Measurements from ENCODE around the gene TRIM51. TPM values are rescaled to one million over a fixed set of nuclear protein-coding genes. Genes with fewer than 3 reads are reported as not detected.
"Not testable (repeated sequence)": the region's sequence is repeated elsewhere in the genome, so short reads cannot be mapped to it uniquely, and the experiment has no call there.

Gene TRIM51
- total RNA-seq, result not detected
- not detected for polyA plus RNA-seq

GRCh38 chr11:55882997-55883396 is at the start of gene TRIM51:
Gene TRIM51, plus strand, starts transcription at chr11:55883297. Its CDS starts 2,132 bp downstream, at chr11:55885429.
- H3K36me3 ChIP-seq (ENCODE audit: insufficient read depth); H3K4me1 ChIP-seq (ENCODE audit: insufficient read depth); H3K4me3 ChIP-seq (ENCODE audit: low read depth, low read length); H3K27ac ChIP-seq (ENCODE audit: low read depth); DNase-seq (ENCODE audit: extremely low spot score): not testable (repeated sequence)
- 67% methylated on average over 1 of the region's 1 CpG for WGBS

- WGBS, result 25% methylated on average over 3 of the region's 3 CpGs
Measured at GRCh38 chr11:55838452-55838851, 44.6 kb upstream of the TRIM51 start, which contains the start of gene OR5D16. Gene OR5D16, plus strand, starts transcription at chr11:55838752. Its CDS starts 0 bp downstream, at chr11:55838752.

GRCh38 chr11:55847453-55847852 is 35.6 kb upstream of the TRIM51 start:
- Histone ChIP-seq H3K4me3 (ENCODE audit: low read depth, low read length) (no peak overlapping the region), H3K36me3 (ENCODE audit: insufficient read depth) (no peaks in the 10 kb centered on the region), H3K4me1 (ENCODE audit: insufficient read depth) (no peaks in the 10 kb centered on the region), H3K27ac (ENCODE audit: low read depth) (no peak overlapping the region)
- DNase-seq (ENCODE audit: extremely low spot score), result no peak
- 47% methylated on average over 2 of the region's 2 CpGs for WGBS

More at GRCh38 chr11:55838452-55838851, 44.6 kb upstream of the TRIM51 start, which contains the start of gene OR5D16:
- Histone ChIP-seq H3K4me1 (ENCODE audit: insufficient read depth) (no peaks in the 10 kb centered on the region), H3K4me3 (ENCODE audit: low read depth, low read length) (no peak within 1 kb of the TSS), H3K36me3 (ENCODE audit: insufficient read depth) (no peaks in the 10 kb centered on the region), H3K27ac (ENCODE audit: low read depth) (no peak within 1 kb of the TSS)
- DNase-seq (ENCODE audit: extremely low spot score), result no peak

- Histone ChIP-seq H3K4me3 (ENCODE audit: low read depth, low read length) (no peak overlapping the region), H3K4me1 (ENCODE audit: insufficient read depth) (no peaks in the 10 kb centered on the region), H3K27ac (ENCODE audit: low read depth) (no peak overlapping the region), H3K36me3 (ENCODE audit: insufficient read depth) (no peaks in the 10 kb centered on the region)
- no peak for DNase-seq (ENCODE audit: extremely low spot score)
Measured at GRCh38 chr11:55849037-55849436, 34.1 kb upstream of the TRIM51 start.

GRCh38 chr11:55852141-55852540 is 31.0 kb upstream of the TRIM51 start:
- Histone ChIP-seq H3K4me3 (ENCODE audit: low read depth, low read length) (no peak overlapping the region), H3K36me3 (ENCODE audit: insufficient read depth) (no peaks in the 10 kb centered on the region), H3K27ac (ENCODE audit: low read depth) (no peak overlapping the region), H3K4me1 (ENCODE audit: insufficient read depth) (no peaks in the 10 kb centered on the region)
- WGBS, result 84% methylated on average over 1 of the region's 1 CpG
- DNase-seq (ENCODE audit: extremely low spot score), result no peak

GRCh38 chr11:55854704-55855103 is 28.4 kb upstream of the TRIM51 start:
- no peak for DNase-seq (ENCODE audit: extremely low spot score)
- no peaks in the 10 kb centered on the region for H3K4me1 ChIP-seq (ENCODE audit: insufficient read depth)
- no peaks in the 10 kb centered on the region for H3K36me3 ChIP-seq (ENCODE audit: insufficient read depth)
- WGBS, result 16% methylated on average over 1 of the region's 1 CpG
- no peak overlapping the region for H3K4me3 ChIP-seq (ENCODE audit: low read depth, low read length)
- no peak overlapping the region for H3K27ac ChIP-seq (ENCODE audit: low read depth)

- not testable (repeated sequence) for H3K36me3 ChIP-seq (ENCODE audit: insufficient read depth); H3K4me1 ChIP-seq (ENCODE audit: insufficient read depth); H3K27ac ChIP-seq (ENCODE audit: low read depth); DNase-seq (ENCODE audit: extremely low spot score); H3K4me3 ChIP-seq (ENCODE audit: low read depth, low read length)
- WGBS, result 85% methylated on average over 4 of the region's 4 CpGs
Measured at GRCh38 chr11:55867354-55867753, 15.7 kb upstream of the TRIM51 start.

GRCh38 chr11:55872731-55873130 is 10.4 kb upstream of the TRIM51 start:
- H3K4me1 ChIP-seq (ENCODE audit: insufficient read depth); H3K36me3 ChIP-seq (ENCODE audit: insufficient read depth); H3K4me3 ChIP-seq (ENCODE audit: low read depth, low read length); DNase-seq (ENCODE audit: extremely low spot score); H3K27ac ChIP-seq (ENCODE audit: low read depth): not testable (repeated sequence)
- 22% methylated on average over 33 of the region's 33 CpGs for WGBS

- not testable (repeated sequence) for H3K36me3 ChIP-seq (ENCODE audit: insufficient read depth); DNase-seq (ENCODE audit: extremely low spot score); H3K4me3 ChIP-seq (ENCODE audit: low read depth, low read length); H3K4me1 ChIP-seq (ENCODE audit: insufficient read depth); H3K27ac ChIP-seq (ENCODE audit: low read depth)
- 32% methylated on average over 34 of the region's 34 CpGs for WGBS
Measured at GRCh38 chr11:55873146-55873545, 10.0 kb upstream of the TRIM51 start.

- H3K27ac ChIP-seq (ENCODE audit: low read depth); DNase-seq (ENCODE audit: extremely low spot score); H3K4me3 ChIP-seq (ENCODE audit: low read depth, low read length); H3K36me3 ChIP-seq (ENCODE audit: insufficient read depth); H3K4me1 ChIP-seq (ENCODE audit: insufficient read depth): not testable (repeated sequence)
- 85% methylated on average over 4 of the region's 4 CpGs for WGBS
Measured at GRCh38 chr11:55884995-55885394, 1.9 kb downstream of the TRIM51 start.

- not testable (repeated sequence) for H3K4me3 ChIP-seq (ENCODE audit: low read depth, low read length); H3K36me3 ChIP-seq (ENCODE audit: insufficient read depth); H3K27ac ChIP-seq (ENCODE audit: low read depth); H3K4me1 ChIP-seq (ENCODE audit: insufficient read depth); DNase-seq (ENCODE audit: extremely low spot score)
- WGBS, result 87% methylated on average over 9 of the region's 9 CpGs
Measured at GRCh38 chr11:55885481-55885880, 2.4 kb downstream of the TRIM51 start.

GRCh38 chr11:55895216-55895615 is 12.1 kb downstream of the TRIM51 start:
- no peak overlapping the region for H3K4me3 ChIP-seq (ENCODE audit: low read depth, low read length)
- no peak overlapping the region for H3K27ac ChIP-seq (ENCODE audit: low read depth)
- 56% methylated on average over 8 of the region's 8 CpGs for WGBS
- H3K36me3 ChIP-seq (ENCODE audit: insufficient read depth), result no peaks in the 10 kb centered on the region
- H3K4me1 ChIP-seq (ENCODE audit: insufficient read depth), result no peaks in the 10 kb centered on the region
- no peak for DNase-seq (ENCODE audit: extremely low spot score)

GRCh38 chr11:55902308-55902707 is 19.2 kb downstream of the TRIM51 start:
- no peaks in the 10 kb centered on the region for H3K4me1 ChIP-seq (ENCODE audit: insufficient read depth)
- 26% methylated on average over 2 of the region's 2 CpGs for WGBS
- no peak overlapping the region for H3K27ac ChIP-seq (ENCODE audit: low read depth)
- H3K4me3 ChIP-seq (ENCODE audit: low read depth, low read length), result no peak overlapping the region
- DNase-seq (ENCODE audit: extremely low spot score), result no peak
- no peaks in the 10 kb centered on the region for H3K36me3 ChIP-seq (ENCODE audit: insufficient read depth)

GRCh38 chr11:55914482-55914881 is 31.4 kb downstream of the TRIM51 start, which contains the start of gene OR5W2:
Gene OR5W2, minus strand, starts transcription at chr11:55914582. Its CDS starts 0 bp downstream, at chr11:55914582.
- H3K4me1 ChIP-seq (ENCODE audit: insufficient read depth), result no peaks in the 10 kb centered on the region
- 76% methylated on average over 1 of the region's 1 CpG for WGBS
- H3K36me3 ChIP-seq (ENCODE audit: insufficient read depth), result no peaks in the 10 kb centered on the region
- DNase-seq (ENCODE audit: extremely low spot score), result no peak
- H3K27ac ChIP-seq (ENCODE audit: low read depth), result no peak within 1 kb of the TSS
- no peak within 1 kb of the TSS for H3K4me3 ChIP-seq (ENCODE audit: low read depth, low read length)

- H3K27ac ChIP-seq (ENCODE audit: low read depth), result no peak overlapping the region
- 78% methylated on average over 5 of the region's 5 CpGs for WGBS
Measured at GRCh38 chr11:55920537-55920936, 37.4 kb downstream of the TRIM51 start.

More at GRCh38 chr11:55920537-55920936, 37.4 kb downstream of the TRIM51 start:
- Histone ChIP-seq H3K4me3 (ENCODE audit: low read depth, low read length) (no peak overlapping the region), H3K36me3 (ENCODE audit: insufficient read depth) (no peaks in the 10 kb centered on the region), H3K4me1 (ENCODE audit: insufficient read depth) (no peaks in the 10 kb centered on the region)
- no peak for DNase-seq (ENCODE audit: extremely low spot score)
